GM08714 (cell line): ENCODE results near the gene DDX43.
A peak's percentile ranks its signal among the peaks of the same experiment; 100 is the strongest.

Experiments
- H3K4me3 ChIP-seq: fragments of 200-500 bp; sonication (Bioruptor generic); 2 replicates; pipeline ENCODE4 v1.5.1; 2014; ENCODE audit warnings: mild to moderate bottlenecking, low read length, inconsistent platforms
- ZNF274 ChIP-seq: IDR thresholded peaks from 2 replicates; pipeline ENCODE4 v1.6.1; 2012; ENCODE audit warnings: mild to moderate bottlenecking, low read depth, low read length

Gene DDX43

GRCh38 chr6:73394577-73395354, at the start of gene DDX43:
Gene DDX43, plus strand, starts transcription at chr6:73394828. Its CDS starts 78 bp downstream, at chr6:73394906.
- TF ChIP-seq ZNF274: no peak
- peak within 1 kb of the TSS; percentile 44; the same call in 1 of the 2 replicates for H3K4me3 ChIP-seq

- TF ChIP-seq ZNF274: no peak
- no peak overlapping the region for H3K4me3 ChIP-seq
Measured at GRCh38 chr6:73348550-73349204, 46.0 kb upstream of the DDX43 start.

GRCh38 chr6:73349311-73349710, 45.3 kb upstream of the DDX43 start:
- H3K4me3 ChIP-seq: no peak overlapping the region
- TF ChIP-seq ZNF274: no peak

- no peak for TF ChIP-seq ZNF274
- H3K4me3 ChIP-seq: no peak within 1 kb of the TSS
Measured at GRCh38 chr6:73353636-73354593, 40.7 kb upstream of the DDX43 start, which contains the start of gene DPPA5. Gene DPPA5, minus strand, starts transcription at chr6:73354276. Its CDS starts 51 bp downstream, at chr6:73354225.

- no peak for TF ChIP-seq ZNF274
- no peak within 1 kb of the TSS for H3K4me3 ChIP-seq
Measured at GRCh38 chr6:73362358-73362757, 32.3 kb upstream of the DDX43 start, which contains the start of gene KHDC3L. Gene KHDC3L, plus strand, starts transcription at chr6:73362658. Its CDS starts 72 bp downstream, at chr6:73362730.

- H3K4me3 ChIP-seq: no peak overlapping the region
- TF ChIP-seq ZNF274: no peak
Measured at GRCh38 chr6:73362869-73363536, 31.6 kb upstream of the DDX43 start.

- TF ChIP-seq ZNF274: no peak
- no peak overlapping the region for H3K4me3 ChIP-seq
Measured at GRCh38 chr6:73363537-73363875, 31.1 kb upstream of the DDX43 start.

- TF ChIP-seq ZNF274: no peak
- H3K4me3 ChIP-seq: no peak overlapping the region
Measured at GRCh38 chr6:73364121-73364520, 30.5 kb upstream of the DDX43 start.

GRCh38 chr6:73364549-73364948, 30.1 kb upstream of the DDX43 start:
- TF ChIP-seq ZNF274: no peak

GRCh38 chr6:73367761-73368355, 26.8 kb upstream of the DDX43 start:
- TF ChIP-seq ZNF274: no peak
- no peak overlapping the region for H3K4me3 ChIP-seq

More at GRCh38 chr6:73364549-73364948, 30.1 kb upstream of the DDX43 start:
- H3K4me3 ChIP-seq: no peak overlapping the region

GRCh38 chr6:73368675-73369074, 26.0 kb upstream of the DDX43 start:
- TF ChIP-seq ZNF274: no peak

GRCh38 chr6:73369157-73369556, 25.5 kb upstream of the DDX43 start:
- no peak overlapping the region for H3K4me3 ChIP-seq
- TF ChIP-seq ZNF274: no peak

More at GRCh38 chr6:73368675-73369074, 26.0 kb upstream of the DDX43 start:
- no peak overlapping the region for H3K4me3 ChIP-seq

- H3K4me3 ChIP-seq: no peak within 1 kb of the TSS
- no peak for TF ChIP-seq ZNF274
Measured at GRCh38 chr6:73369563-73369962, 25.1 kb upstream of the DDX43 start, which contains the start of gene OOEP. Gene OOEP, minus strand, starts transcription at chr6:73369897. Its CDS starts 105 bp downstream, at chr6:73369792.

- no peak for TF ChIP-seq ZNF274
Measured at GRCh38 chr6:73371984-73372383, 22.6 kb upstream of the DDX43 start.

More at GRCh38 chr6:73371984-73372383, 22.6 kb upstream of the DDX43 start:
- no peak overlapping the region for H3K4me3 ChIP-seq
